Tongue (tissue), 2 donors: Measurements from ENCODE around the gene HAPLN3. TPM values are rescaled to one million over a fixed set of nuclear protein-coding genes. Genes with fewer than 3 reads are reported as not detected.

Experiments
- DNase-seq: peaks from one replicate; pipeline ENCODE4 v3.0.0-alpha.2; 2015
- total RNA-seq: library from RNA; depleted of rRNA; stranded (reverse); fragments of >200 nt; gene quantifications from one replicate; pipeline ENCODE4 v1.2.3, GENCODE V29; 2014

Gene HAPLN3
- total RNA-seq, 1 donor from 2014 or later, result 6.1 TPM

DNA sequence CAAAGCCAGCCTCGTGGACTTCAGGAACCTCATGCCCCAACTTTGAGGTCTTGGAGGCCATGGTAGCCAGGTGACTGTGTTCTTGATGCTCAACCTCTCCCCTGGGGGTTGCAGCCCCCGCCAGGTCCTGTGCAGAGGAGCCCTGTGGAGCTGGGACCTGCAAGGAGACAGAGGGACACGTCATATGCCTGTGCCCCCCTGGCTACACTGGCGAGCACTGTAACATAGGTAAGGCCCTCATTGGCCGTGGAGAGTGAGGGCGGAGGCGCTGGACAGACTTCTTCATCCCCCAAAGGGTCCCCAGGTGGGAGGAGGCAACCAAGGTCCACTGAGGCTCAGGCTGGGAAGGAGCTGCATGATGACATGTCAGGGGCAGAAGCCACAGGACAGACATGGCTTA, 35.1 kb downstream of the HAPLN3 start:
- DNase-seq, result no peak

DNA sequence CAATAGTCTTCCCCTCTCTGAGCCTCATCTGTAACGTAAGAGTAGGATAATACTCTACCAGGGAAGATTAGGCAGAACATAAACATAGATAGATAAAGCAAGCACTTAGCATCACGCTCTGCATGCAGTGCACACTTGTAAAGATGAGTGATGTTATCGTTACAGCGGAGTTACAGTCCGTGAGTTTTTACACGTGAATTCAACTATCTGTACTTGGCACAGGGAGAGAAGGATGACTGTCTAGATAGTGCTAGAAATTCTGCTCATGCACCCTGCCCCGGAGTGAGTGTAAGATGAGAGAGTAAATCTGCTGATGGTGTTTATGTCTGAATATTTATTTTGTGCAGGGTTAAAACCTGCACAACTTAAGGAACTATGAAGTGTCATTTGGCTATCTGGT, 35.8 kb downstream of the HAPLN3 start:
- no peak for DNase-seq

DNA sequence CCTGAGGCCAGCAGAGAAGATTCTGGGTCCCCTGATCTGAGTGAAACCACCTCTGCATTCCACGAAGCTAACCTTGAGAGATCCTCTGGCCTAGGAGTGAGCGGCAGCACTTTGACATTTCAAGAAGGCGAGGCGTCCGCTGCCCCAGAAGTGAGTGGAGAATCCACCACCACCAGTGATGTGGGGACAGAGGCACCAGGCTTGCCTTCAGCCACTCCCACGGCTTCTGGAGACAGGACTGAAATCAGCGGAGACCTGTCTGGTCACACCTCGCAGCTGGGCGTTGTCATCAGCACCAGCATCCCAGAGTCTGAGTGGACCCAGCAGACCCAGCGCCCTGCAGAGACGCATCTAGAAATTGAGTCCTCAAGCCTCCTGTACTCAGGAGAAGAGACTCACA, 36.4 kb downstream of the HAPLN3 start:
- DNase-seq, result no peak

GRCh38 chr15:88852476-88852875, 42.9 kb downstream of the HAPLN3 start:
- no peak for DNase-seq

DNA sequence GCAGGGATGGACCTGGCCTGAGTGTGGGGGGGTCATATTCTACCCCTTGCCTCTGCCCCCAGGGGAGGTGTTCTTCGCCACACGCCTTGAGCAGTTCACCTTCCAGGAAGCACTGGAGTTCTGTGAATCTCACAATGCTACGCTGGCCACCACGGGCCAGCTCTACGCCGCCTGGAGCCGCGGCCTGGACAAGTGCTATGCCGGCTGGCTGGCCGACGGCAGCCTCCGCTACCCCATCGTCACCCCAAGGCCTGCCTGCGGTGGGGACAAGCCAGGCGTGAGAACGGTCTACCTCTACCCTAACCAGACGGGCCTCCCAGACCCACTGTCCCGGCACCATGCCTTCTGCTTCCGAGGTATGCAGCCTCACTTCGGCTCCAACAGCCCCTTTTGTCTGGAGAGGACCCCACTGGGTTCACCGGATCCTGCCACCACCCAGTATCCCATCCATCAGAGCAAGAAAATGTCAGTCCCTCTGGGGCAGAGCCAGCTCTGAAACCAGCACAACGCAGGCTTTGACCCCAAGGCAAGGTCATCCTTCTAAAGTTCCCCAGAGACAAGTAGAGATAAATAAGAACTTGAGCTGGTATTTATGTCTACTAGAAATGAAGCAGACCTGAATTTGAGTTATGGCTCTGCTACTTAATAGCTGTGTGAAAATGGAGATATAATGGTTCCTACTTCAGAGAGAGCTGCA, 45.8 kb downstream of the HAPLN3 start:
- DNase-seq, result no peak

GRCh38 chr15:88848203-88848602, 47.1 kb downstream of the HAPLN3 start:
- no peak for DNase-seq

DNA sequence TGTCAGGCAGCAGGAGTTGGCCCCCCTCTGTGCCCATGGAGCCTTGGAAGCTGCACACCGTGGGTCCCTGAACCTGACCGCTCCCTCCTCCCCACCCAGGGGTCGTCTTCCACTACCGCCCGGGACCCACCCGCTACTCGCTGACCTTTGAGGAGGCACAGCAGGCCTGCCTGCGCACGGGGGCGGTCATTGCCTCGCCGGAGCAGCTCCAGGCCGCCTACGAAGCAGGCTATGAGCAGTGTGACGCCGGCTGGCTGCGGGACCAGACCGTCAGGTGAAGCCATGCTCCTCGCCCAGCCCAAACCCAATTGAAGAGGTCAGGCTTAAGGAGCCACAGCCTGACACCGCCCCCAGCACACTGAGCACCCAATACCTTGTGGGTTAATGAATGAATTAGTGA, 48.2 kb downstream of the HAPLN3 start:
- no peak for DNase-seq

DNA sequence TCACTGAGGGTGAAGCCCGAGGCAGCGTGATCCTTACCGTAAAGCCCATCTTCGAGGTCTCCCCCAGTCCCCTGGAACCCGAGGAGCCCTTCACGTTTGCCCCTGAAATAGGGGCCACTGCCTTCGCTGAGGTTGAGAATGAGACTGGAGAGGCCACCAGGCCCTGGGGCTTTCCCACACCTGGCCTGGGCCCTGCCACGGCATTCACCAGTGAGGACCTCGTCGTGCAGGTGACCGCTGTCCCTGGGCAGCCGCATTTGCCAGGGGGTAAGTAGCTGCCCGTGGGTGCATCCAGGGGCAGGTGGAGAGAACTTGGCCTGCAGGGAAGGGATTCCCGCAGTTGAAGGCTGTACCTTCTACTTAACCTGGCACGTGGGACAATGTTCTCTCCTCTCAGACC, 49.7 kb downstream of the HAPLN3 start:
- DNase-seq, result no peak

GRCh38 chr15:88844749-88845386, 50.5 kb downstream of the HAPLN3 start:
- no peak for DNase-seq

DNA sequence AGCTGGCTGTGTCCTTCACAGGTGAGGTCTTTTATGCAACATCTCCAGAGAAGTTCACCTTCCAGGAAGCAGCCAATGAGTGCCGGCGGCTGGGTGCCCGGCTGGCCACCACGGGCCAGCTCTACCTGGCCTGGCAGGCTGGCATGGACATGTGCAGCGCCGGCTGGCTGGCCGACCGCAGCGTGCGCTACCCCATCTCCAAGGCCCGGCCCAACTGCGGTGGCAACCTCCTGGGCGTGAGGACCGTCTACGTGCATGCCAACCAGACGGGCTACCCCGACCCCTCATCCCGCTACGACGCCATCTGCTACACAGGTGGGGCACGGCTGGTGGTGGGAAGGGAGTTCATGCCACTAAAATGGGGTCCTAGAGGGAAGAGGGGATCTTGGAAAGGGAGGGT, 52.0 kb downstream of the HAPLN3 start:
- DNase-seq, result no peak

GRCh38 chr15:88842156-88842555, 53.2 kb downstream of the HAPLN3 start:
- no peak for DNase-seq

DNA sequence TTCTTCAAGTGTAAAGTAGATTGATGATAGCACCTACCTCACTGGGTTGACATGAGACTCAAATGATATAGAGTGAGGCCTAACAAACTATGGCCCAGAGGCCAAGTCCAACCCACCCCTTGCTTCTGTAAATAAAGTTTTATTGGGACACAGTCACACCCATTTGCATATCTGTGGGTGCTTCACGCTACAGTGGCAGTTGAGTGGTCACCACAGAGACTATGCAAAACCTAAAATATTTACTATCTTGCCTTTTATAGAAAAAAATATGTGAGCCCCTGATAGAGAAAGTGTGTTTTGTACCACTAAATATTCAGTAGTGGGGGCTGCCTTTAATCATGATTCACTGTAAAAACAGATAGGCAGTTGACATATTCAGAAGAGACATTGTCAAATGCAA, 54.1 kb downstream of the HAPLN3 start:
- DNase-seq, result no peak

DNA sequence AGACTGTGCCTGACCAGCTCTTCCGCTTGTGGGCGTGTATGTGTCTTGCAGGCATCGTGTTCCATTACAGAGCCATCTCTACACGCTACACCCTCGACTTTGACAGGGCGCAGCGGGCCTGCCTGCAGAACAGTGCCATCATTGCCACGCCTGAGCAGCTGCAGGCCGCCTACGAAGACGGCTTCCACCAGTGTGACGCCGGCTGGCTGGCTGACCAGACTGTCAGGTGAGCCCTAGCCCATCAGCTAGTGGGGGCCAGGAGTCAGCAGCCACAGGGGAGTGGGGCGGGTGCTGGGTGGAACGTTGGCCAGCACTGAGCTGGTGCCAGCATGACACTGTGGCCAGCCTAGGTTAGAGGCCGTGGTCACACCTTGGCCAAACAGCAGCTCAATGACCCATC, 55.4 kb downstream of the HAPLN3 start:
- DNase-seq, result no peak

GRCh38 chr15:88839146-88839545, 56.2 kb downstream of the HAPLN3 start:
- DNase-seq, result no peak

DNA sequence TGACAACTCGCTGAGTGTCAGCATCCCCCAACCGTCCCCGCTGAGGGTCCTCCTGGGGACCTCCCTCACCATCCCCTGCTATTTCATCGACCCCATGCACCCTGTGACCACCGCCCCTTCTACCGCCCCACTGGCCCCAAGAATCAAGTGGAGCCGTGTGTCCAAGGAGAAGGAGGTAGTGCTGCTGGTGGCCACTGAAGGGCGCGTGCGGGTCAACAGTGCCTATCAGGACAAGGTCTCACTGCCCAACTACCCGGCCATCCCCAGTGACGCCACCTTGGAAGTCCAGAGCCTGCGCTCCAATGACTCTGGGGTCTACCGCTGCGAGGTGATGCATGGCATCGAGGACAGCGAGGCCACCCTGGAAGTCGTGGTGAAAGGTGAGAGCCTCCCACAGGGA, 56.7 kb downstream of the HAPLN3 start:
- no peak for DNase-seq

DNA sequence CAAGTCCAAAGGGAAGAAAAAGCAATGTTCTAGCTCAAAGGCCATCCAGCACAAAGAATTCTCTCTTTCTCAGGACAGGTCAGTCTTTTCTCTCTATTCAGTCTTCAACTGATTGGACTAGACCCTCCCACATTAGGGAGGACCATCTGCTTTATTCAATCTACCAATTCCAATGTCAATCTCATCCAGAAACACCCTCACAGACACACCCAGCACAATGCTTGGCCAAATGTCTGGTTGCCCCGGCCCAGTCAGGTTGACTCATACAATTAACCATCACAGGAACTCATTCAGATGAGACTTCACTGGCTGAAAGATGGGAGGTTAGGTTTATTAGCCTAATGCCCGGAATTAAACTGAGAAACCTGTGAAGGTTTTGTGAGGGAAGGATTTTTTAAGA, 59.7 kb downstream of the HAPLN3 start:
- no peak for DNase-seq

DNA sequence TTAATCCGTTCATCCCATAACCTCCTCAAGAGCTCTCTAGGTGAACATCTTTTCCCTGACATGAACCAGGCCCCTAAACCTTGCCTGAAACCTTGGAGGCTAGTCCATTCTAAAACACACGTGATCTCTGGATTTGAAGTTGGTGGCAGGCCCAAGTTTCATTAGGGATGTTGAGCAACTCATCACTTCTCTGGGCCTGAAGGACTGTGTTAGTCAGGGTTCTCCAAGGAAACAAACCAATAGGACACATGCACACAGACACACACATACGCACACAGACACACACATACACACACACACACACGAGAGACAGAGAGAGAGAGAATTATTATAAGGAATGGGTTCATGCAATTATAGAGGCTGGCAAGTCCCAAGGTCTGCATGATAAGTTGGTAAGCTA, 60.2 kb downstream of the HAPLN3 start:
- no peak for DNase-seq

- DNase-seq, result peak; percentile 64
These were observed 61.0 kb downstream of the HAPLN3 start for GRCh38 chr15:88834211-88834812.

GRCh38 chr15:88833731-88834100, 61.6 kb downstream of the HAPLN3 start:
- DNase-seq, result peak; percentile 28

DNA sequence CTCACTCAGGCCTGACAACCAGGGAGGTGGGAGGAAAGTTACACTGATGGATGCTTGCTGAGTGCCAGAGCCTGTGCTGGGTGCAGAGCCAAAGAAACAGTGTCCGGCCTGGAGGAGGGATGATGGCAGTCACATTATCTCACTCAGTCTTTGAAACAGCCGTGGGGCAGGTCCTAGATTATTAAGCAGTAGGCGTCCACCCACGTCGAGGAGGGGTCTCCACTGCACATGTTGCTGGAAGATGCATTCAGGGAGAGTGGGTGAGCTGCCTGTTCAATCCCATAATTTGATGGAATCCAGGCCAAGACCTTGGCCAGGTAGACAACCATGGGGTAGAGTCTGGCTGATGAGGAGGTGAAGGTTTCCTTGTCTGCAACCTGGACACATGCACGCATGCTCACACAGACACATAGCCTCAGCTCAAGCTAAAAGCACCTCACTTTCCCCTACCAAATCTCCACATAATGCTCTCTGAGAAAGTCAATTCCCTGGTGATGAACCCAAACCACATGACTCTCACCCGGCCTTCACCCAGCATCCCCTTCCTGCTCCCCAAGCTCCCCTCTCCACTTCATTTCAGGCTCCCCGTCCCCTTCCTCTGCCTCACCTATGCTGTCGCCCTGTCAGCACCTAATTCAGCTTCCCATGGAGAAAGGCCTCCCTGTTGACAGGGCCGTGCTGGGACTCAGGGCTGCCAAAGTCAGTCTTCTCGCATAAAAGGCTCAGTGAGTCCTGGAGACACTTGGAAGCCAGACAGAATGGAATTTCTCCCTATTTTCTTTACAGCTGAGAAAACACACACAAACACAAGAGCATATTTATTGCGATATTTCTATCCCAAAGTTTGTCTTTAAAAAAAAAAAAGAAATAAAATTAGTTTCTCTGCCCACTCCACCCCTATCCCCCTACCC, 62.3 kb downstream of the HAPLN3 start:
- no peak for DNase-seq

DNA sequence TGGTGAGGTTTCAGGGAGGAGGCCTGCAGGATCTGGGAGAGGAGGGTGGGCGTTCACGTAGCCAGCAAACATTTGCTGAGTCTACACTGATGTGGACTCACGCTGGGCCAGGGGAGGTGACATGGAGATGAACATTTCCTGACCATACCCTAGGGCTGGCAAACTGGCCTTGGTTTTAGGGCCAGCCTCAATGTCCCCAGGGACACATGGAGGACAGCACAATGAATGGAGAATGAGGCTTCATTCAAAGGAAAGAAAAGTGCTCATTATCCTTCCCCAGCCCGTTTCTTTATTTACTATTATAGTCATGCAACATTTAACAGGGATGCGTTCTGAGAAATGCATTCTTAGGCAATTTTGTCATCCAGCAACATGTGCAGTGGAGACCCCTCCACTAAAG, 65.3 kb downstream of the HAPLN3 start:
- DNase-seq, result no peak

DNA sequence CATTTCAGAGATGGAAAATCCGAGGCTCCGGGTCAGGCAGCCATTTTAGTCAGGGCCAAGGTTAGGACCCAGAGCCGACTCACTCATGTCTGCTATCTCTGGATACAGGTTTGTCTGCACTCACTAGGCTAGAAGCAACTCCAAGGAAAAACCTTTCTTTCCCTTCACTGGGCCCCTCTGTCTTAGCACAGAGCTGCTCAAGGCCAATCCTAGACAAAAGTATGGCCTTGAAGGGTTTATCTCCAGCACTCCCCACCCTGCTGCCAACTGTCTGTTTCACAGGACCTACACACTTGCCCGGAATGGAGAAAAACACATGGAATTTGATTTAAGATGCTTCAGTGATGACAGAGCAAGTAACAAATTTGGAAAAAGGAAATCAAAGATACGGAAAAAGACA, 66.6 kb downstream of the HAPLN3 start:
- no peak for DNase-seq
